ENCODE measurements around the gene NCAM1.

NCAM1 gene

DNA sequence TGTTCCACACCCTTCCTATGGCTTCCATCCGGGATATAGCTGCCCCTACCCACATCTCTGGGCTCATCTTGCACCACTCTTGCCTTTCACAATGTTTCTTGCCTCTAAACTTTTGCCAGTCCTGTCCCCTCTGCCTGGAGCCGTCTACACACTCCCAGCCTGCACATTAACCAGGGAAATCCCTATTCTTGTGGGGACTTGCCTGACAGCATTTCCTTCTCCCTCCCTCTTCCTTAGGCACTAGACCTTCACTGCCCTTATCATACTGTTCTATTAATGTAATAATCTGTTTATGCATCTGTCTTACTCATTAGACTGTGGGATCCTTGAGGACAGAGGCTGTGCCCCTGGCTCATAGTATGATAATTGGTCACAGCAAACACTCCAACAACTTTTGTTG, 347.4 kb downstream of the NCAM1 start:
- H3K36me3 ChIP-seq (replicated peaks; ENCODE audit: low read depth, low read length) = no peaks in the 10 kb centered on the region
- H3K4me2 ChIP-seq (ENCODE audit: low read length) = no peak overlapping the region
- H4K20me1 ChIP-seq (ENCODE audit: insufficient read depth, low read length) = no peaks in the 10 kb centered on the region
- H3K27me3 ChIP-seq (ENCODE audit: low read depth, low read length) = peaks cover 11% of the 10 kb centered on the region
- no peak overlapping the region for H2AFZ ChIP-seq (ENCODE audit: low read depth, low read length)
- no peak overlapping the region for H3K9ac ChIP-seq (ENCODE audit: low read length)
- no peaks in the 10 kb centered on the region; the same call in 1 of the 2 replicates for H3K4me1 ChIP-seq (ENCODE audit: low read length)
- H3K79me2 ChIP-seq (ENCODE audit: low read length) = no peaks in the 10 kb centered on the region
- no peak overlapping the region for H3K27ac ChIP-seq (ENCODE audit: low read length)
- H3K9me3 ChIP-seq (ENCODE audit: insufficient read depth, low read length) = no peaks in the 10 kb centered on the region
- no peak for TF ChIP-seq EZH2phosphoT487 (IDR thresholded peaks at IDR 0.05; ENCODE audit: low read depth)
- TF ChIP-seq, protein P1, sequence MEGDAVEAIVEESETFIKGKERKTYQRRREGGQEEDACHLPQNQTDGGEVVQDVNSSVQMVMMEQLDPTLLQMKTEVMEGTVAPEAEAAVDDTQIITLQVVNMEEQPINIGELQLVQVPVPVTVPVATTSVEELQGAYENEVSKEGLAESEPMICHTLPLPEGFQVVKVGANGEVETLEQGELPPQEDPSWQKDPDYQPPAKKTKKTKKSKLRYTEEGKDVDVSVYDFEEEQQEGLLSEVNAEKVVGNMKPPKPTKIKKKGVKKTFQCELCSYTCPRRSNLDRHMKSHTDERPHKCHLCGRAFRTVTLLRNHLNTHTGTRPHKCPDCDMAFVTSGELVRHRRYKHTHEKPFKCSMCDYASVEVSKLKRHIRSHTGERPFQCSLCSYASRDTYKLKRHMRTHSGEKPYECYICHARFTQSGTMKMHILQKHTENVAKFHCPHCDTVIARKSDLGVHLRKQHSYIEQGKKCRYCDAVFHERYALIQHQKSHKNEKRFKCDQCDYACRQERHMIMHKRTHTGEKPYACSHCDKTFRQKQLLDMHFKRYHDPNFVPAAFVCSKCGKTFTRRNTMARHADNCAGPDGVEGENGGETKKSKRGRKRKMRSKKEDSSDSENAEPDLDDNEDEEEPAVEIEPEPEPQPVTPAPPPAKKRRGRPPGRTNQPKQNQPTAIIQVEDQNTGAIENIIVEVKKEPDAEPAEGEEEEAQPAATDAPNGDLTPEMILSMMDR (IDR thresholded peaks at IDR 0.05; ENCODE audit: low read depth, low read length) = no peak
- H3K4me3 ChIP-seq (ENCODE audit: low read length) = no peak overlapping the region

DNA sequence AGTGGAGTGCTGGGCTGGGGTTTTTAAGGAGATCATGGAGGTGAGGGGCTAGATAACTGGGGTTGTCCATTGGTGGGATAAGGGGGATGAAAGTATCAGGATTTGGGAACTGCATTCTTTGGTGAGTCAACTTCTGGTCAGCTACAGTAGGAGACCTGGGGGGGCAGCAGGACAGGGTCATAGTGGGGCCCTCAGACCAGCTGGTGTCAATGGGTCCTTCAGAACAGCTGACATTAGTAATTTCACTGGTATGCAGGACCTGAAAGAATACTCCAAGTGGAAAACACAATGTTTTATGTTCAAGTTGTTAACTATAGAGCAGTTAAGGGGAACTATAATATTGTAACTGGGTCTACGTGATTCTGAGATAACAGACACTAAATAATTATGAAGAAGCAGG, 350.3 kb downstream of the NCAM1 start:
- Histone ChIP-seq H3K4me2 (ENCODE audit: low read length) (no peak overlapping the region), H3K9ac (ENCODE audit: low read length) (no peak overlapping the region), H4K20me1 (ENCODE audit: insufficient read depth, low read length) (no peaks in the 10 kb centered on the region), H3K36me3 (replicated peaks; ENCODE audit: low read depth, low read length) (no peaks in the 10 kb centered on the region), H3K4me1 (ENCODE audit: low read length) (peaks cover 10% of the 10 kb centered on the region), H2AFZ (ENCODE audit: low read depth, low read length) (no peak overlapping the region), H3K27me3 (ENCODE audit: low read depth, low read length) (peaks cover 11% of the 10 kb centered on the region), H3K9me3 (ENCODE audit: insufficient read depth, low read length) (no peaks in the 10 kb centered on the region), H3K79me2 (ENCODE audit: low read length) (no peaks in the 10 kb centered on the region), H3K4me3 (ENCODE audit: low read length) (no peak overlapping the region), H3K27ac (ENCODE audit: low read length) (no peak overlapping the region)
- TF ChIP-seq, protein P1 (IDR thresholded peaks at IDR 0.05; ENCODE audit: low read depth, low read length) = no peak
- TF ChIP-seq EZH2phosphoT487 (IDR thresholded peaks at IDR 0.05; ENCODE audit: low read depth) = no peak

DNA sequence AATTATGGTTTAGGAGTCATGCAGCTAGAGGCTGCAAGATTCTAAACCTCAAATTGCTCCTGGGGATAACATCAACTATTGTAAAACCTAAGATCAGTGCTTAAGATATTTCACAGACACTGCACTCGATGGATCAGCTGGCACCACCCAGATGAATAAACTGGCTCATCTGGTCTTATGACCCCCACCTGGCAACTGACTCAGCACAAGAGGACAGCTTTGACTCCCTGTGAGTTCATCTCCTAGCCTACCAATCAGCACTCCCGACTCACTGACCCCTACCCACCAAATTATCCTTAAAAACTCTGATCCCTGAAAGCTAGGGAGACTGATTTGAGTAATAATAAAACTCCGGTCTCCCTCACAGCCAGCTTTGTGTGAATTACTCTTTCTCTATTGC, 352.4 kb downstream of the NCAM1 start:
- peak overlapping the region; percentile 91 for H3K4me3 ChIP-seq (ENCODE audit: low read length)

DNA sequence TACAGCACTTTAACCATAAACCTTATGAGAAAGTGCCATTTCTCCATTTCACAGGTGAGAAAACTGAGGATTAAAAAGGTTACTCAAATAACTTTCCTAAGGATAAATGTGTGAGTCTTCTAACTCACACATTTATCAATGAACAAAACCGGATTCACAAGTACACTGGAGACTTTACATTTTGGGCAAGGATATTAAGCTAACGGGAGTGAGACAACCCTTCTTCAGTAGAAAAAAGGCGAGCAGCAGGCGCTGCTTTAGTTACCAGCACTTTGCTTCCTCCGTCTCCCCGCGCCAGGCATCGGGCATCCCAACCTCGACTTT, 352.8 kb downstream of the NCAM1 start:
- peaks cover 10% of the 10 kb centered on the region for H3K4me1 ChIP-seq (ENCODE audit: low read length)
- H4K20me1 ChIP-seq (ENCODE audit: insufficient read depth, low read length) = no peaks in the 10 kb centered on the region
- no peaks in the 10 kb centered on the region for H3K36me3 ChIP-seq (replicated peaks; ENCODE audit: low read depth, low read length)
- TF ChIP-seq, protein P1 (IDR thresholded peaks at IDR 0.05; ENCODE audit: low read depth, low read length) = no peak
- TF ChIP-seq EZH2phosphoT487 (IDR thresholded peaks at IDR 0.05; ENCODE audit: low read depth) = no peak
- H3K27ac ChIP-seq (ENCODE audit: low read length) = no peak overlapping the region
- peak overlapping the region; percentile 87 for H3K4me2 ChIP-seq (ENCODE audit: low read length)
- H3K9me3 ChIP-seq (ENCODE audit: insufficient read depth, low read length) = no peaks in the 10 kb centered on the region
- peak overlapping the region; percentile 91 for H3K4me3 ChIP-seq (ENCODE audit: low read length)
- H3K9ac ChIP-seq (ENCODE audit: low read length) = peak overlapping the region; percentile 38
- H3K27me3 ChIP-seq (ENCODE audit: low read depth, low read length) = no peaks in the 10 kb centered on the region
- H2AFZ ChIP-seq (ENCODE audit: low read depth, low read length) = peak overlapping the region; percentile 99
- H3K79me2 ChIP-seq (ENCODE audit: low read length) = no peaks in the 10 kb centered on the region

More for the DNA sequence above, 352.4 kb downstream of the NCAM1 start:
- Histone ChIP-seq H3K79me2 (ENCODE audit: low read length) (no peaks in the 10 kb centered on the region), H2AFZ (ENCODE audit: low read depth, low read length) (peak overlapping the region; percentile 99), H3K9ac (ENCODE audit: low read length) (no peak overlapping the region), H3K4me2 (ENCODE audit: low read length) (peak overlapping the region; percentile 87), H3K9me3 (ENCODE audit: insufficient read depth, low read length) (no peaks in the 10 kb centered on the region), H4K20me1 (ENCODE audit: insufficient read depth, low read length) (no peaks in the 10 kb centered on the region), H3K27ac (ENCODE audit: low read length) (no peak overlapping the region), H3K27me3 (ENCODE audit: low read depth, low read length) (peaks cover 3% of the 10 kb centered on the region; the same call in 1 of the 2 replicates), H3K4me1 (ENCODE audit: low read length) (peaks cover 10% of the 10 kb centered on the region), H3K36me3 (replicated peaks; ENCODE audit: low read depth, low read length) (no peaks in the 10 kb centered on the region)
- TF ChIP-seq, protein P1 (IDR thresholded peaks at IDR 0.05; ENCODE audit: low read depth, low read length) = no peak
- no peak for TF ChIP-seq EZH2phosphoT487 (IDR thresholded peaks at IDR 0.05; ENCODE audit: low read depth)
